Trophoblast cell (in vitro differentiated cells and primary cell): ENCODE data around the gene RBM19.

Experiments
- DNase-seq, 2 donors: peaks; one replicate each; pipeline ENCODE4 v3.0.0-alpha.2; 2016
- H2AFZ ChIP-seq: 2 replicates; pipeline ENCODE4 v1.6.1; 2013; ENCODE audit warnings: low read length, moderate library complexity, mild to moderate bottlenecking; ENCODE audit not compliant: insufficient read depth, poor library complexity
- H2AK5ac ChIP-seq: 2 replicates; pipeline ENCODE4 v1.6.1; 2013; ENCODE audit warnings: mild to moderate bottlenecking, low read length
- H2BK120ac ChIP-seq: 2 replicates; pipeline ENCODE4 v1.6.1; 2013; ENCODE audit warnings: low read length, mild to moderate bottlenecking, moderate library complexity; ENCODE audit not compliant: insufficient read depth, poor library complexity
- H2BK12ac ChIP-seq: 2 replicates; pipeline ENCODE4 v1.6.1; 2013; ENCODE audit warnings: mild to moderate bottlenecking, low read length, moderate library complexity
- H2BK5ac ChIP-seq: 2 replicates; pipeline ENCODE4 v1.6.1; 2013; ENCODE audit warnings: low read length, low read depth, moderate library complexity, mild to moderate bottlenecking; ENCODE audit not compliant: poor library complexity
- H3K14ac ChIP-seq: 2 replicates; pipeline ENCODE4 v1.6.1; 2013; ENCODE audit warnings: mild to moderate bottlenecking, low read length
- H3K18ac ChIP-seq: 2 replicates; pipeline ENCODE4 v1.6.1; 2013; ENCODE audit warnings: mild to moderate bottlenecking, low read length
- H3K23ac ChIP-seq: 2 replicates; pipeline ENCODE4 v1.6.1; 2013; ENCODE audit warnings: low read length
- H3K27ac ChIP-seq: 2 replicates; pipeline ENCODE4 v1.5.1; 2013; ENCODE audit warnings: low read depth, mild to moderate bottlenecking, inconsistent platforms, low read length, moderate library complexity
- H3K27me3 ChIP-seq: 2 replicates; pipeline ENCODE4 v1.6.1; 2013; ENCODE audit warnings: inconsistent platforms, mild to moderate bottlenecking, low read length, moderate library complexity; ENCODE audit not compliant: insufficient read depth
- H3K36me3 ChIP-seq, 2 experiments: 1 replicate in 1 of 2; 2 replicates in 1 of 2; pipeline ENCODE4 v1.6.1; 2013; ENCODE audit warnings: low read length in 2 of 2, mild to moderate bottlenecking in 2 of 2, moderate library complexity in 1 of 2; ENCODE audit not compliant: insufficient read depth in 2 of 2, control insufficient read depth in 1 of 2
- H3K4ac ChIP-seq: 2 replicates; pipeline ENCODE4 v1.6.1; 2013; ENCODE audit warnings: low read depth, mild to moderate bottlenecking, low read length, moderate library complexity
- H3K4me1 ChIP-seq, 2 experiments: 1 replicate in 1 of 2; 2 replicates in 1 of 2; pipeline ENCODE4 v1.6.1; 2013; ENCODE audit warnings: low read length in 2 of 2, mild to moderate bottlenecking in 2 of 2, moderate library complexity in 1 of 2; ENCODE audit not compliant: insufficient read depth in 2 of 2, control insufficient read depth in 1 of 2
- H3K4me2 ChIP-seq: 2 replicates; pipeline ENCODE4 v1.6.1; 2013; ENCODE audit warnings: inconsistent platforms, mild to moderate bottlenecking, low read length, moderate library complexity
- H3K4me3 ChIP-seq: 2 replicates; pipeline ENCODE4 v1.5.1; 2013; ENCODE audit warnings: mild to moderate bottlenecking, low read depth, low read length, inconsistent platforms
- H3K79me1 ChIP-seq: one replicate; pipeline ENCODE4 v1.6.1; 2013; ENCODE audit warnings: low read length
- H3K79me2 ChIP-seq: 2 replicates; pipeline ENCODE4 v1.6.1; 2013; ENCODE audit warnings: low read length, mild to moderate bottlenecking; ENCODE audit not compliant: control insufficient read depth, insufficient read depth, poor library complexity
- H3K9ac ChIP-seq: 2 replicates; pipeline ENCODE4 v1.6.1; 2013; ENCODE audit warnings: mild to moderate bottlenecking, low read length
- H3K9me3 ChIP-seq: 2 replicates; pipeline ENCODE4 v1.6.1; 2013; ENCODE audit warnings: low read depth, mild to moderate bottlenecking, control low read depth, inconsistent platforms, low read length; ENCODE audit not compliant: insufficient read depth
- H4K12ac ChIP-seq: 2 replicates; pipeline ENCODE4 v1.6.1; 2013; ENCODE audit warnings: low read depth, mild to moderate bottlenecking, low read length, moderate library complexity
- H4K8ac ChIP-seq: 2 replicates; pipeline ENCODE4 v1.6.1; 2013; ENCODE audit warnings: low read depth, mild to moderate bottlenecking, low read length, moderate library complexity
- H4K91ac ChIP-seq: one replicate; pipeline ENCODE4 v1.6.1; 2013; ENCODE audit warnings: low read depth, mild to moderate bottlenecking, low read length, moderate library complexity
- WGBS: extraction: QIAGEN DNeasy Blood & Tissue Kit; methylation state at CpG from one replicate; pipeline ENCODE4 v1.1.7; 2013; ENCODE audit warnings: missing lambda C conversion rate; ENCODE audit not compliant: insufficient read length, insufficient coverage; ENCODE audit errors: extremely low coverage; 5-methylcytosine and 5-hydroxymethylcytosine counted together

RBM19 gene

DNA sequence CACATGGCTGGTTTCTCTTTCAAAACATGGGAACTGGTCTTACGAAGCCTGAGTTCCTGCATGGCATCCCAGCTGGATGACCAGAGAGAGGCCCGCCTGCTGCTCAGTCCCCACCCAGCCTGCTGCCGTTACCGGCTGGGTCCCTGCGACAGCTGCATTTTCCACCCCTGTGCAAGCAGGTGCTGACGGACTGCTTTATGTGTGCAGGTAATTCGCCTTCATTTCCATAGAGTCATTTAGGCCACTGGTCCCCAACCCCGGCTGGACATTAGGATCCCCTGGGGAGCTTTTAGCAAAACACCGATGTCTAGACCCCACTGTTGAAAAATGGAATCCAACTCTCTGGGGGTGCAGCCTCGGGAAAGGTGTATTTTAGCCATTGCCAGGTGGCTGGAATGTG, 51.9 kb downstream of the RBM19 start:
- WGBS, result no CpG with 5 or more reads among the region's 10 CpGs
- Histone ChIP-seq H3K14ac (no peak overlapping the region), H3K4me1 (no peaks in the 10 kb centered on the region), H2AFZ (no peak overlapping the region), H4K91ac (no peak overlapping the region), H3K36me3 (peaks cover 15 to 23% of the 10 kb centered on the region in 2 experiments), H3K18ac (no peak overlapping the region), H2BK120ac (no peak overlapping the region), H3K23ac (no peak overlapping the region), H3K79me1 (no peaks in the 10 kb centered on the region), H3K9me3 (no peaks in the 10 kb centered on the region), H2BK12ac (no peak overlapping the region), H3K4ac (no peak overlapping the region), H2AK5ac (no peak overlapping the region), H3K79me2 (no peaks in the 10 kb centered on the region), H2BK5ac (no peak overlapping the region), H4K12ac (no peak overlapping the region), H4K8ac (no peak overlapping the region), H3K4me2 (no peak overlapping the region), H3K4me3 (no peak overlapping the region), H3K9ac (no peak overlapping the region), H3K27ac (no peak overlapping the region), H3K27me3 (no peaks in the 10 kb centered on the region)
- no peak for DNase-seq

DNA sequence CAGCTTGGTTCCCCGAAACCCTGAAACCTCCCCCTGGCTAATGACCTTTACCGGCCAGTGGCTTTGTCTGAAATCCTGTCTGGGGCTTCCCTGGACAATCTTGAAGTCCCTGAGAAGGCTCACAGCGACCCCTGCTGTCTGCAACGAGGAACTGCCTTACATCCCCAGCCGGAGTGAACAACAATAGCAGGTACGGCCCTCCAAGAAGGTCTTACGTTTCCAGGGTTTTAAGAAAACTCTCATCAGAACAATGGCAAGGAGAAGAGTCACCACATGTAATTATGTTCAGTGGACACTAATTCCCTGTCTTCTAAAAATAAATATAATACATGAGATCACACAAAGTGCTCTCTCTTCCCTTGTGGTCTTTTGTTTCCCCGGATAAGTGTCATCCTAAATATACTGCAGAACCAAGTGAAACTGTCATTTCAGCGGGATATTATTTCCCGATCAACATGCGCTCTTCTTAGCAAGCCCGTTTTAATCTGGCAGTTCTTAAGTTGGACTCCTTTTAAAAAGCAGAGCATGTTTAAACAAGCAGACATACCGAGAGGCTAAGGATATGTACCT, 53.3 kb downstream of the RBM19 start:
- Histone ChIP-seq H2AFZ (no peak overlapping the region), H3K23ac (no peak overlapping the region), H2BK12ac (no peak overlapping the region), H3K27ac (no peak overlapping the region), H3K36me3 (peaks cover 18 to 26% of the 10 kb centered on the region in 2 experiments), H4K91ac (no peak overlapping the region), H3K9me3 (peaks cover 1% of the 10 kb centered on the region), H2AK5ac (no peak overlapping the region), H3K18ac (no peak overlapping the region), H3K4me2 (no peak overlapping the region), H4K8ac (no peak overlapping the region), H3K14ac (no peak overlapping the region), H3K9ac (no peak overlapping the region), H2BK120ac (no peak overlapping the region), H3K79me2 (no peaks in the 10 kb centered on the region), H3K4ac (no peak overlapping the region), H3K79me1 (no peaks in the 10 kb centered on the region), H2BK5ac (no peak overlapping the region), H3K4me3 (no peak overlapping the region), H3K27me3 (no peaks in the 10 kb centered on the region), H4K12ac (no peak overlapping the region), H3K4me1 (no peaks in the 10 kb centered on the region)
- peak; percentile 60 to 88 for DNase-seq
- WGBS, result no CpG with 5 or more reads among the region's 13 CpGs

DNA sequence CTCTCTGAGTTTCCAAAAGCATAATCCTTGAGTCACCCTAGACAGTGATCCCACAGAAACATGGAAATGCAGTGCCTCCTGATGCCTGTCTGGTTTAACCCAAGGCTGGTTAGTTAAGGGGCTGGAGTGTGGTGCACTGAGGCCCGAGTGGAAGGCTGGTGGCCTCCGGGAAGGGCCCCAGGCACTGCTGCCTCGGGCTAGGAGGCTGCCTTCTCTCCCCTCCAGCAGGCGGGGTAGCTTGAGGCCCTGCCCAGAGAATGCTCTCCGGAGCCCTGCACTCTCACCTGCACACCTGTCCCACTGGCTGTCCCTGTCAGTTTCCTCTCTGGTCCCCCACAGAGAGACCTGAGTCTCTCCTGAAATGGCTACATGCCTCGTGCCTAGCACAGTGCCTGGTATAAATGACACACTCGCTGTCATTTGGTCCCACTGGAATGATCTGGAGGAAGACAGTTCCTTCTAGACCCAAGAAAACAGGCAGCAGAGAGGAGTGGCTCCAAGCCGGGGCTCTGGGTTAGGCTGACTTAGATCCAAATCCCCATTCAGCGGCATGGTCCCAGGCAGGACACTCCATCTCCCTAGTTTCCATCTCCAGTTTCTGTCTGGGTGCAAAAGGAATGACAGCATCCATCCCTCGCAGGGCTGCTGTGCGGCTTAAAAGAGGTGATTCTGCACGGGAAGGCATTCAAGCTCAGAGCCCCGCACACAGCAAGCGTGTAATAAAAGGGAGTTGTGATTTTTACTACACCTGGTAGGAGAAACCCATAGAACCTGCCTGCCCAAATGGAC, 54.0 kb downstream of the RBM19 start:
- peaks cover 18 to 26% of the 10 kb centered on the region in 2 experiments for H3K36me3 ChIP-seq
- no peak overlapping the region for H4K91ac ChIP-seq
- peaks cover 1% of the 10 kb centered on the region for H3K9me3 ChIP-seq
- no peak overlapping the region for H2BK5ac ChIP-seq
- no peak overlapping the region for H2BK120ac ChIP-seq
- H3K14ac ChIP-seq, result no peak overlapping the region
- H2AK5ac ChIP-seq, result no peak overlapping the region
- H3K4me1 ChIP-seq, result no peaks in the 10 kb centered on the region
- H4K8ac ChIP-seq, result no peak overlapping the region
- no peak overlapping the region for H3K9ac ChIP-seq
- H2BK12ac ChIP-seq, result no peak overlapping the region
- H4K12ac ChIP-seq, result no peak overlapping the region
- H3K27ac ChIP-seq, result no peak overlapping the region
- no peak overlapping the region for H3K23ac ChIP-seq
- no peak overlapping the region for H2AFZ ChIP-seq
- no peak overlapping the region for H3K4me3 ChIP-seq
- no CpG with 5 or more reads among the region's 14 CpGs for WGBS
- H3K27me3 ChIP-seq, result no peaks in the 10 kb centered on the region
- H3K4ac ChIP-seq, result no peak overlapping the region
- no peak overlapping the region for H3K18ac ChIP-seq
- peak in 1 of 2 donors; percentile 7 for DNase-seq
- no peak overlapping the region for H3K4me2 ChIP-seq
- no peaks in the 10 kb centered on the region for H3K79me1 ChIP-seq
- H3K79me2 ChIP-seq, result no peaks in the 10 kb centered on the region

DNA sequence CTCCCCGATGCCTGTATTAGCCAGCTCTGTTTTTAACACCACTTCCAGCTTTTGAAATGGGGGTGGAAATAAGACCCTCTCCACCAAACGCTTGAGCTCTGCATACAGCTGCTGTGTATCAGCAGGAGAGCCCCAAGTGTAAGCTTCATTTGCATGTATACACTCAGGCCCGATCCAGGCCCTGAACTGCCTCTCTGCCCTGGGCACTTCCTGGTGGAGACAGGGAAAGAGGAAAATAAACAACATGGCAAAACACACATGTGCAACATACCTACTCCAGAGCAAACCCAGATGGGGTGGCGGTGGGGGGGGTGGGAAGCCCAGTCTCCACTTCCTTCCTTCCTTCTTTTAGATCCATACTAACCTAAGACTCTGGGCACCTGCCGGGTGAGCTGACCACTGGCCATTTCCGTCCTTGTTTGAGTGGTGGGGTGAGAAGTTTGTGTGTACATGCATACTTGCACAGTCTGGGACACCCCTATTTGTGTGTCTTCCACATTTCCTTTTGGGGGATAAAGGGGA, 55.3 kb downstream of the RBM19 start:
- Histone ChIP-seq H3K27ac (no peak overlapping the region), H3K4me2 (no peak overlapping the region), H3K9ac (no peak overlapping the region), H3K14ac (no peak overlapping the region), H3K79me1 (no peaks in the 10 kb centered on the region), H2BK5ac (no peak overlapping the region), H3K18ac (no peak overlapping the region), H4K12ac (no peak overlapping the region), H3K23ac (no peak overlapping the region), H3K4ac (no peak overlapping the region), H3K4me1 (no peaks in the 10 kb centered on the region), H2BK12ac (no peak overlapping the region), H3K4me3 (no peak overlapping the region), H3K9me3 (peaks cover 3% of the 10 kb centered on the region), H2AFZ (no peak overlapping the region), H3K36me3 (peaks cover 18 to 25% of the 10 kb centered on the region in 2 experiments), H4K8ac (no peak overlapping the region), H2BK120ac (no peak overlapping the region), H2AK5ac (no peak overlapping the region), H4K91ac (no peak overlapping the region), H3K79me2 (no peaks in the 10 kb centered on the region), H3K27me3 (no peaks in the 10 kb centered on the region)
- no CpG with 5 or more reads among the region's 6 CpGs for WGBS
- no peak for DNase-seq
